ENCODE results near the gene SUMO2. TPM values are rescaled to one million over a fixed set of nuclear protein-coding genes. Genes with fewer than 3 reads are reported as not detected.

SUMO2 gene
- total and polyA plus RNA-seq, 2 experiments from 2014 or later: 91.3 to 485 TPM

DNA sequence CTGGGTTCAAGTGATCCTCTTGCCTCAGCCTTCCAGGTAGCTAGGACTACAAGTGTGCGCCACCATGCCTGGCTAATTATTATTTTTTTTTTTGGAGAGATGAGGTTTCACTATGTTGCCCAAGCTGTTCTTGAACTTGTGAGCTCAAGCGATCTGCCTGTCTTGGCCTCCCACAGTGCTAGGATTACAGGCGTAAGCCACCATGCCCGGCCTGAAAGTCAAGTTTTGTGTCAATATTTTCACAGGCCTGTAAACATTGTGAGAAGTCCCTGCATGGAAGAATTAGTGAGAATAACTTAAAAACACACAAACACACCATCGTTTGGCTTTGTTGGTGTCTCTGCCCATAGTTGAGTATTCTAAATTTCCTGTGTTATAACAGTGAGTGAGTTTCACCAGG is 45.0 kb upstream of the SUMO2 start:
- Histone ChIP-seq H3K9me3 (ENCODE audit: low read depth) (no peaks in the 10 kb centered on the region), H3K4me3 (no peak overlapping the region), H3K36me3 (peaks cover 50% of the 10 kb centered on the region), H3K27me3 (no peaks in the 10 kb centered on the region), H3K4me1 (ENCODE audit: low read depth) (no peaks in the 10 kb centered on the region), H3K27ac (no peak overlapping the region)
- no peak for DNase-seq (ENCODE audit: low read depth in 1 of 2, low spot score in 1 of 2)
- TF ChIP-seq, protein P1, sequence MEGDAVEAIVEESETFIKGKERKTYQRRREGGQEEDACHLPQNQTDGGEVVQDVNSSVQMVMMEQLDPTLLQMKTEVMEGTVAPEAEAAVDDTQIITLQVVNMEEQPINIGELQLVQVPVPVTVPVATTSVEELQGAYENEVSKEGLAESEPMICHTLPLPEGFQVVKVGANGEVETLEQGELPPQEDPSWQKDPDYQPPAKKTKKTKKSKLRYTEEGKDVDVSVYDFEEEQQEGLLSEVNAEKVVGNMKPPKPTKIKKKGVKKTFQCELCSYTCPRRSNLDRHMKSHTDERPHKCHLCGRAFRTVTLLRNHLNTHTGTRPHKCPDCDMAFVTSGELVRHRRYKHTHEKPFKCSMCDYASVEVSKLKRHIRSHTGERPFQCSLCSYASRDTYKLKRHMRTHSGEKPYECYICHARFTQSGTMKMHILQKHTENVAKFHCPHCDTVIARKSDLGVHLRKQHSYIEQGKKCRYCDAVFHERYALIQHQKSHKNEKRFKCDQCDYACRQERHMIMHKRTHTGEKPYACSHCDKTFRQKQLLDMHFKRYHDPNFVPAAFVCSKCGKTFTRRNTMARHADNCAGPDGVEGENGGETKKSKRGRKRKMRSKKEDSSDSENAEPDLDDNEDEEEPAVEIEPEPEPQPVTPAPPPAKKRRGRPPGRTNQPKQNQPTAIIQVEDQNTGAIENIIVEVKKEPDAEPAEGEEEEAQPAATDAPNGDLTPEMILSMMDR (IDR thresholded peaks at IDR 0.05; ENCODE audit: low read depth, low read length): no peak

DNA sequence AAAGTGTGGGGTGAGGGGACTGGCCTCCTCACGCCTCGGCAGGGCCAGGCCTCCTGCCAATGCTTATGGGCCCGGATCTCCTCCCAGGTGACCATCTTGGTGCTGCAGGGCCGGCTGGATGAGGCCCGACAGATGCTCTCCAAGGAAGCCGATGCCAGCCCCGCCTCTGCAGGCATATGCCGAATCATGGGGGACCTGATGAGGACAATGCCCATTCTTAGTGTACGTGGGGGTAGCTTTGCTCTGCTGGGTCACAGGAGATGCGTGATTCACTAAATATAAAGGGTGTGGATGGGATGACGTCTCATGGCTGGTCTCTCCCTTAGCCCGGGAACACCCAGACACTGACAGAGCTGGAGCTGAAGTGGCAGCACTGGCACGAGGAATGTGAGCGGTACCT is 42.3 kb upstream of the SUMO2 start:
- no peaks in the 10 kb centered on the region for H3K4me1 ChIP-seq (ENCODE audit: low read depth)
- DNase-seq (ENCODE audit: low read depth in 1 of 2, low spot score in 1 of 2): no peak
- TF ChIP-seq, protein P1 (IDR thresholded peaks at IDR 0.05; ENCODE audit: low read depth, low read length): no peak
- H3K27me3 ChIP-seq: no peaks in the 10 kb centered on the region
- H3K36me3 ChIP-seq: peaks cover 32% of the 10 kb centered on the region
- H3K27ac ChIP-seq: no peak overlapping the region
- no peaks in the 10 kb centered on the region for H3K9me3 ChIP-seq (ENCODE audit: low read depth)
- H3K4me3 ChIP-seq: no peak overlapping the region

DNA sequence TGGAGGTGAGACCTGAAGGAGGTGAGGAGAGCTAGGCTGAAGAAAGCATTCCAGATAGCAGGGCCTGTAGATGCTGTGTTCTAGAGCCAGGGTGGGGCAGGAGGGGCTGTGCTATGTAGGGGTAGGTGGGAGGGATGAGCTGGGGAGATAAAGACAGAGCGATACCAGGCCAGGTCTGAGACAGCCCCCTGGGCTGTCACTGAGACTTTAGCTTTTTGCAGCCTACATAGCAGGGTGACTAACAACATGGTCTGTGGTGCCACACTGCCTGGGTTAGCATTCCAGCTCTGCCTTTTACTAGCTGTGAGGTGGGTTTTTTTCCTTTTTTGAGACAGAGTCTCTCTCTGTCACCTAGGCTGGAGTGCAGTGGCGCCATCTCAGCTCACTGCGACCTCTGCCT is 37.1 kb upstream of the SUMO2 start:
- no peaks in the 10 kb centered on the region for H3K27me3 ChIP-seq
- peaks cover 23% of the 10 kb centered on the region for H3K36me3 ChIP-seq

DNA sequence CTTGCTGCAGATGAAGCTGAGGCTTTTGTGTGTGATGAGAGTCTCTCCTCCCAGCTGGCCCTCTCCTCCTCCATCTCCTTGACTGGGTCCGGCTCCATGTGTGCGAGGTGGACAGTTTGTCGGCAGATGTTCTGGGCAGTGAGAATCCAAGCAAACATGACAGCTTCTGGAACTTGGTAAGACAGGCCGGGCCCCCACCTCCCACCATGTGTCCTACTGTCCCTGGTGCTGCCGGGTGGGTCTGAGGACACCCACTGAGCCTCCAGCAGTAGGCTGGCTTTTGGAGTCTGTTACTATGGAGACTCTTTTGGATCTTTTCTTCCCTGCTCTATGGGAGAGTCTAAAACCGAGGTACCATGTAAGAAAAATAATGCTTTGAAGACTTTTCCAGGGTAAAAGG is 35.4 kb upstream of the SUMO2 start:
- TF ChIP-seq, protein P1 (IDR thresholded peaks at IDR 0.05; ENCODE audit: low read depth, low read length): no peak
- DNase-seq (ENCODE audit: low read depth in 1 of 2, low spot score in 1 of 2): no peak
- H3K36me3 ChIP-seq: peaks cover 28% of the 10 kb centered on the region
- no peak overlapping the region for H3K27ac ChIP-seq
- H3K9me3 ChIP-seq (ENCODE audit: low read depth): no peaks in the 10 kb centered on the region
- H3K4me3 ChIP-seq: no peak overlapping the region
- no peaks in the 10 kb centered on the region for H3K27me3 ChIP-seq
- no peaks in the 10 kb centered on the region for H3K4me1 ChIP-seq (ENCODE audit: low read depth)

More for the DNA sequence above, 37.1 kb upstream of the SUMO2 start:
- Histone ChIP-seq H3K9me3 (ENCODE audit: low read depth) (no peaks in the 10 kb centered on the region), H3K4me3 (no peak overlapping the region), H3K27ac (no peak overlapping the region), H3K4me1 (ENCODE audit: low read depth) (no peaks in the 10 kb centered on the region)
- DNase-seq (ENCODE audit: low read depth in 1 of 2, low spot score in 1 of 2): no peak
- TF ChIP-seq, protein P1 (IDR thresholded peaks at IDR 0.05; ENCODE audit: low read depth, low read length): no peak

DNA sequence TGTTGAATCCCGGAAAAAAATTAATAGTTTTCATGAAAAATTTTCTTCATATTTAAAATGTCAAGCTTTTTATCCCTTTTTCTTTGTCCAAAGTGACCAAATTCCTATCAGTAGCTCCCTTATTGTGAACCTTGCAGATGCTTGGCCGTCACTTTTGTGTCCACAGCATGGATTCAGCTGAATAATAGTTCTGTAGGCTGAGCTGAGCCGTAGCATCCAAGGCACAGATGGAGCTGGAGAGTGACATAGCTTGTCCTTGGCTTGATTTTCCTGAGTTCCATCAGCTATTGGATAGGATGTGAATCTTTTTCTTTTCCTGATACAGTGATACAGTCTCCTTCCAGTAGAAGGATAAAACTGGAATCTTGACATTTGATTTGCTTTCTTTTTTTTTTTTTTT is 26.3 kb upstream of the SUMO2 start:
- Histone ChIP-seq H3K4me1 (ENCODE audit: low read depth) (peaks cover 5% of the 10 kb centered on the region), H3K27ac (no peak overlapping the region)

More for the DNA sequence above, 26.3 kb upstream of the SUMO2 start:
- TF ChIP-seq, protein P1 (IDR thresholded peaks at IDR 0.05; ENCODE audit: low read depth, low read length): no peak
- Histone ChIP-seq H3K9me3 (ENCODE audit: low read depth) (no peaks in the 10 kb centered on the region), H3K4me3 (no peak overlapping the region), H3K27me3 (no peaks in the 10 kb centered on the region), H3K36me3 (peaks cover 29% of the 10 kb centered on the region)
- no peak for DNase-seq (ENCODE audit: low read depth in 1 of 2, low spot score in 1 of 2)

Data from cardiac muscle cell (in vitro differentiated cells and primary cell).